GM18502 (cell line): ENCODE measurements around the gene TBX1.
"Not testable (repeated sequence)": the region's sequence is repeated elsewhere in the genome, so short reads cannot be mapped to it uniquely, and the experiment has no call there.

Experiments used
- ATAC-seq: cut with Tn5 transposase; IDR thresholded peaks from one replicate; pipeline ENCODE4 v1.9.1; 2021; ENCODE audit warnings: mild to moderate bottlenecking; ENCODE audit not compliant: unreplicated experiment, poor library complexity

TBX1 gene

GRCh38 chr22:19763458-19764298 is 3.1 kb downstream of the TBX1 start:
- ATAC-seq, result no peak

DNA sequence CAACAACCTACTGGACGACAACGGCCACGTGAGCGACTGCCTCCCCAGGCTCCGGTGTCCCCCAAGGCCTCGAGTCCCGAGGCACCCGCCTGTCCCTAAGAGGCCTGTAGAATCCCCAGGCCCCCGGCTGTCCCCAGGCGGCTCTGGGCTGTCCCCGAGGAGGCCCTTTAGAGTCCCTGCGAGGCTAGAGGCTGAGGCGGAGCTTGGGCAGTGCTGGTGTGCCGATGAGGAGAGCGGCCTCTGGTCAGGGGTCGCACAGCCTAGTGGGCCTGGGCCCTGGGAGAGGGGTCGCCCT is 3.7 kb downstream of the TBX1 start:
- no peak for ATAC-seq

- ATAC-seq, result no peak
These were observed 4.3 kb downstream of the TBX1 start for GRCh38 chr22:19764636-19765476.

DNA sequence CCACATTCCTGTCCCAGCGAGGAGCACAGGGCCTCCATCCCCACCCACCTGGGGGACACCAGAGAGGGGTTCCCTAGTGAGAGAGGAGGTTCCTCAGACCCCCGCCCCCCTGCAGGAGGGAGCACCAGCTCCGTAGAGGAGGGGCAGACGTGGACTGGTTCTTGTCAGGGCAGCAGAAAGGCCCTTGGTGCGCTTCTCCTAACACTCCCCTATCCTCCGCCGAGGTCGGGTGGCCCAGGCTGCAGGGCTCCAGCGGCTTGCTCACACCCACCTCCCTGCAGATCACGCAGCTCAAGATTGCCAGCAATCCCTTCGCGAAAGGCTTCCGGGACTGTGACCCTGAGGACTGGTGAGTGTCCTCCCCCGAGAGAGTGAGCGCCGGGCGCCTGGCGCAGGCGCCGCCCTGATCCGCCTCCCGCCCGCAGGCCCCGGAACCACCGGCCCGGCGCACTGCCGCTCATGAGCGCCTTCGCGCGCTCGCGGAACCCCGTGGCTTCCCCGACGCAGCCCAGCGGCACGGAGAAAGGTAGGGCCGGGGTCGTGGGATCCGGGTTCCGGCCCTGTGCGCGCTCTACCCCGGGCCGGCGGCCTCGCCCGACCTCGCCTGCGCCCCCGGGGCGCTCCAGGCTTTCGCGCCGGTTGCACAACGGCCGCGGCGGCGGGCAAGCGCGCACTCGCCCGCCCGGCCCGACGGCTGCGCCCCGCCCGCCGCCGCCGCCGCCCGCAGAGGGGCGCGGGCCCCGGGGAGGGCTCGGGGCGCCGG is 5.1 kb downstream of the TBX1 start:
- no peak for ATAC-seq

DNA sequence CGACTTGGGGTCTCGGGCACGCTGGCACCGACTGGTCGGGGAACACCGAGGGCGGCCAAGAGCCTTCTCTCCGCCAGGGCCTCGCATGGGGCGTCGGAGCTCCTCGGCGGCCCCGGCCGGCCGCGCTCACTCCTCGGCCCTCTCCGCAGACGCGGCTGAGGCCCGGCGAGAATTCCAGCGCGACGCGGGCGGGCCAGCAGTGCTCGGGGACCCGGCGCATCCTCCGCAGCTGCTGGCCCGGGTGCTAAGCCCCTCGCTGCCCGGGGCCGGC is 5.6 kb downstream of the TBX1 start:
- ATAC-seq, result no peak

DNA sequence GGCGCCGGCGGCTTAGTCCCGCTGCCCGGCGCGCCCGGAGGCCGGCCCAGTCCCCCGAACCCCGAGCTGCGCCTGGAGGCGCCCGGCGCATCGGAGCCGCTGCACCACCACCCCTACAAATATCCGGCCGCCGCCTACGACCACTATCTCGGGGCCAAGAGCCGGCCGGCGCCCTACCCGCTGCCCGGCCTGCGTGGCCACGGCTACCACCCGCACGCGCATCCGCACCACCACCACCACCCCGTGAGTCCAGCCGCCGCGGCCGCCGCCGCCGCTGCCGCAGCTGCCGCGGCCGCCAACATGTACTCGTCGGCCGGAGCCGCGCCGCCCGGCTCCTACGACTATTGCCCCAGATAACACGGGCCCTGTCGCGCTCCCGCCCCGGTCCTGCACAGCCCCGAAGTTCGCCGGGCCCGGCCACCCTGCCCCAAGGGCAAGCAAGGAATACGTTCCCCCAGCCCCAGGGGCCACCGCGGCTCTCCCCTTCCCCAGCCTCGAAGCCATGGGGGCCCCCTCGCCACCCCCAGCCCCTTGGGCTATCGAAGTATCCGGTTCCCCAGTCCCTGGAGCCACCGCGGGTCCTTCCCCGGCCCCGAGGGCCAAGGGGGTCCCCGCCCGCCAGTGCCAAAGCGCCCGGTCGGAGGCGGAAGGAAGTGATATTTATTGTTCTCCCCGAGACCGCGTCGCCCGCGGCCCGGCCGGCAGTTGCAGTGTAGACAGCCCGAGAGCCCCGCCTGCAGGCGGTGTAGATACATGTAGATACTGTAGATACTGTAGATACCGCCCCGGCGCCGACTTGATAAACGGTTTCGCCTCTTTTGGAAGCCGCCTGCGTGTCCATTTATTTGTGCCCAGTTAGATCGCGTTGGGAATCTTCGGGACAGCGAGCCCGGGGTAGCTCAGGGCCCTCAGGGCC is 6.2 kb downstream of the TBX1 start:
- ATAC-seq, result no peak

DNA sequence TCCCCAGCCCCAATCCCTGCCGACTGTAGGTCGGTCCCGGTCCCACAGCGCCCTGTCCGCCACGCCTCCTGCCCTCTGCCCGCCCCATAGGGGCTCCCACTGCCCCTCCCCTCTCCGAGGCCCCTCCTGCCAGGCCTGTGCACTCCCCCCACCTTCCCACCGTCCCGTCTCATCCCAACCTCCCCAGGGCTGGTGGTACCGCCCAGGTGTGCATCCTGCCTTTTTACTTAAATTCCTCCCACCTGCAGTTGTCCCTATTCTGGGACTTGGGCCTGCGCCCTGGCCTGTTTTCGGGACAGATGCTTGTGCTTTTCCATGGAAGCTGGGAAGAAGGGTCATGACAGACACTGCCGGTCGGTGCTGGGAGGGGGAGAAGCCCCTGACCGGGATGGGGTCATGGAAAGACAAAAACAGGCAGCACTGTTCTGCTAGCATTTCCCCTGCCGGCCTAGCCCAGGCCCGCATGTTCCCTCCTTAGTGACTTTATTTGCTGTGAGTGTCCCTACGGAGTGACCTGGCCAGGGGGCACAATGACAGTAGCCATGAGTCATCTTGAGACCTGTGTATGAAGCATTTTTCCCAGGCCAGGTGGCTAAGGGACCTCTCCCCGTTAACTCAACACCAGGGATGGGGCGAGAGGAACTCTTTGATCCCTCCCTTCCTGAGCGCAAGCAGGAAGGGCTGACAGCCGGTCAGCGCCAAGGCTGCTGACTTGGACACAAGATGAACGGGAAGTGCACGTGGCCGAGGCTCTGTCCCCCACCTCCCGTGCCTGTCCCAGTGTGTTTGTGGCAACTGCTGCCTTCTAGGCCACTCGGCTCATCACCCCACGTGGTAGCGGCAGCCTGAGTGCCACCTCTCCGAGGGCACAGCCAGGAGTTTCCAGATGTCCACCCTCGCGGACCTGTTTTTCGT is 7.1 kb downstream of the TBX1 start:
- ATAC-seq, result no peak

DNA sequence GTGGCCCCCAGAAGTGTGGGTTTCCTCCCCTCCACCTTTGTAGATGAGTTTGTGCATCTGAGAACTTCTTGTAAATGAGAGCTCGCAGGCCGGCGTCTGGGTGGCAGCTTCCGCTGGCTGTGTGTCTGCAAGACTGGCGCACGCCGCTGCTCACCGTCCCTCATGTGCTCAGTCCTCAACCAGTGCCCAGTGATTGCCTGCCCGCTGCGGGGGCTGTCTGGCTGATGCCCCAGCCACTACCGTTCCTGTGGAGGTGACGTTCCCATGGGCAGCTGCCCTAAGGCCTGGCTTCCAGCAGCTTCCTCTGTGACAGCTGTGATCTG is 8.8 kb downstream of the TBX1 start:
- no peak for ATAC-seq

DNA sequence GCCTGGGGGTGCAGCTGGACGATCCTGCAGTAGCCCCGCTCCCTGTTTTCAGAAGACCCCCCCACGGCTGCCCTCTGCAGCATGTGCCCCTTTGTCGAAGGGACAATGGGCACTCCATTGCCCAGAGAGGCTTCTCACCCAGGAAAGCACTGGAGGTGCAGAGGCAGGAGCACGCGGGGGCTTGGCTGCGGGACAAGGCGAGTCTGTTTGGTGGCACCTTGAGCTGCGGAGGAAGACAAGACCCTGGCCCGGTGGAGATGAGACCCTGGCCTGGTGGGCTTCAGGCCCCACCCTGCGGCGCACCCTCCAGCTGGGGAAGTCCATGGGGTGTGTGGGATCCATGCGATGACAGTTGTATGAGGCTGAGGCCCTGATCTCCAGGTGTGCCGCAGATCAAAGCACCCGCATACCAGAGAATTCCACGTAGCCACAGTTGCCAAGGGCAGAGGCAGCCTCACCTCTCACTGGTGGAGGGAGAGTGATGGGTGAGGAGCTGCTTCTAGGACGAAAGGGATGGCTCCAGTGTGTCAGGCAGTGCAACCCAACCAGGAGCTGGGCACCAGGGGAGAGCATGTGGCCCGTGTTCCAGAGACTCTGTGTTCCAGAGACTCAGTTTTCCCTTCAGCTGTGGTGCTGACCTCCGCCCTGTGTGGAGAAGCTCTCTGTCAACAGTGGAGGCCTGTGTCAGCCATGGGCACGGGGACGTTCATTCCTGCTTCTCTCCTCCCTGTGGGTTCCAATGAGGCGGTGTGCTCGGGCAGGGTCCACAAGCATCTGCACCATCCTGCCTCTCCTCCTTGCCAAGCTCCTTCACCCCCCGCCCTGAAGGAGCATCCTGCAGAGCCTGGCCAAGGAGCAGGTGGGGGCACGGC is 10.0 kb downstream of the TBX1 start:
- no peak for ATAC-seq

DNA sequence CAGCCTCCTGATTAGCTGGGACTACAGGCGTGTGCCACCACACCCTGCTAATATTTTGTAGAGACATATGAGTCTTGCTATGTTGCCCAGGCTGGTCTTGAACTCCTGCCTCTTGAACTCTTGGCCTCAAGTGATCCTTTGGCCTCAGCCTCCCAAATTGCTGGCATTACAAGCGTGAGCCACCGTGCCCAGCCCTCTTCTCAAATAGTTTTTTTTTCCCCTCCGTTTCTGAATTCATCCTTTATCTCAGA is 11.8 kb downstream of the TBX1 start:
- ATAC-seq, result no peak

DNA sequence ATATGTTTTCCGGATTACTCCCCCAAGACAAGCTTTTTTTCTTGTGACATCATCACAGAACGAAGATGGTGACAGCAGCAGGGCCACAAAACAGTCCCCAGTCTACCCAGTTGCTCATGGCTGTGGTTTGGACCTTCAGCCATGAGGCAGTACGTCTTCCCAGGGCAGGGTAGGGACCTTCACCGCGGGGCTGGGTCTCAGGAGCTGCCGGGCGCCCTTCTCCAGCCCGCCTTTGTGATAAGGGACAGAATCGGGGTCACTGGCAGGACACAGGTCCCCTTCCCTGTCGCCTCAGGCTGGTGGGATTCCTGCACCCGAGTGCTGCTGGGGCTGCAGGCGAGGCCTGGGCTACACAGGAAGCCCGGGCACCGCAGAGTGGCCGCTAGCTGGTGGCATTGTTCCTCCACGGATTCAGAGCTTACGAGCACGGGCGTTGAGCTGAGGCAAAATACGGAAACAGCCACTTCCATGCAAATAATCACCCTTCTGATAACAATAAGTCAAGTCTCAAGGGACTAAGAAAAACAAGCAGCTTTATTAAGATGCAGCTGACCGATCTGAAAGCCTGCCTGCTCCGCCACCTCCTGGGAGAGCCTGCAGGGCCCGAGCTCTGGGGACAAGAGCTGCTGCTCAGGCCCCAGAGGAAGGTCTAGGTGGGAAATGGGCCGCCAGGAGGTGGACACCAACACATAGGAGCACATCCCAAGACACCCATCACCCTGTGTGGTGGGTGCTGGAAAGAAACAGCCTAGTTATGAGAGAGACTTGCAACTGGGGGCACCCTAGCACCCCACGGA is 12.3 kb downstream of the TBX1 start:
- peak; percentile 60 for ATAC-seq

DNA sequence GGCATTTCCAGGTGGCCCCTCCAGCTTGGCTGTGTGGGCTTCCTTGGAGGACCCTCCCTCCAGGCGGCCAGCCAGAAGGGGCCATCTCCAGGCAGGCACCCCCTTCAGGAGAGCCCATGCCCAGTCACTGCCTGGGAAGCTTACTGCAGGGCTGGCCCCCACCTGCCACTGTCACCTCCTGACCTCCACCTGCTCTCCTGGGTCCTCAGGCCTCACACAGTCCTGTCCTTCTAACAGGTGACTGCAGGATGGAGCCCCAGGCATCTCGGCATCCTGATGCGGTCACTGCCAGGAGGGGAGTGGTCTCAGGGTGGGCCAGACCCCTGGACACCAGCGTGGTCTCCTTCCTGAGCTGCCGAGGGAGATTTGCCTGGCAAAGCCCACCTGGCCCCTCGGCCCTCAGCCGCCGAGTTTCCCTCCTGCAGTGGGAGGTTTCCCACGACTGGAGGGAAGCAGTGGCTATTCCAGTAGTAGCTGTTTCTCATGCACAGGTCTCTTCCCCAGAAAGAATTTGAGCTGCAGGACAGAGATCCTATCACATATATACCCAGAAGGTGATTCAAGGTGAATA is 13.0 kb downstream of the TBX1 start:
- no peak for ATAC-seq

- ATAC-seq, result no peak
These were observed 14.1 kb downstream of the TBX1 start for GRCh38 chr22:19774628-19775027.

DNA sequence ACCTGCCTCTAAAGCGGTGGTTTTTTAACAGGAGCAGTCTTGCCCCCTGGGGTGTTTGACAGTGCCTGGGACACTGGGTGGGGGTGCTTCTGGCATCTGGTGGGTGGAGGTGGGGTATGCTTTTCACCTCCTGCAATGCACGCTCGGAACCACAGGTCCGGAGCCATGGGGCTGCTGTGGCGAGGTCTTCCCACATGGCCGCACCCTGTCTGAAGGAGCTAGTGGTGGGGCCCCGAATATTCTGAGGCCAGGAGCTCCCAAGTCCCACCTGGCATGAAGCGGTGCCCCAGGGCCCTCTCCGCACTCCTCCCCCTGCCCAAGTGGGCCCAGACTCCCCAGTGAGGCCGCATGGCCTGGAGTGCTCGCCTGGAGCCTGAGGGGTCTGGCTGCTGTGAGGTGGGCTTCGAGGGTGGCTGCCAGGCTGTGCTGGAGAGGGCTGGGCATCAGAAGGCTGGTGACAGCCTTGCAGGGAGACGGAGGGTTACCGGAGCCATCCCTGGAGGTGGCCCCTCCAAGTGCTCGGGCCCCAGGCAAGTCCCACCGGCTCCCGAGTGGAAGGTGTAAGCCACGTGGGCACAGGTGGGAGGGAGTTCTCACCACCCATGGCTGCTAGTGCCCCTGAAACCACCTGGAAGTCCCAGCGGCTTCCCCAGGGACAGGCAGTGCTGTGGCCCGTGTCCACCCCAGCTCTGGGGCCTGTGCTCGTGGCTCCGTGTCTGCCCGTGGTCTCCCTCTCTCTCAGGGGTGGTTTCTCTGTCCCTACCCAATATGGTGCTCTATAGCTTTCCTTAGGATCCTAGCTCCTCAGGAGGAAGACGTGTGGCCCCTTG is 15.1 kb downstream of the TBX1 start:
- no peak for ATAC-seq

DNA sequence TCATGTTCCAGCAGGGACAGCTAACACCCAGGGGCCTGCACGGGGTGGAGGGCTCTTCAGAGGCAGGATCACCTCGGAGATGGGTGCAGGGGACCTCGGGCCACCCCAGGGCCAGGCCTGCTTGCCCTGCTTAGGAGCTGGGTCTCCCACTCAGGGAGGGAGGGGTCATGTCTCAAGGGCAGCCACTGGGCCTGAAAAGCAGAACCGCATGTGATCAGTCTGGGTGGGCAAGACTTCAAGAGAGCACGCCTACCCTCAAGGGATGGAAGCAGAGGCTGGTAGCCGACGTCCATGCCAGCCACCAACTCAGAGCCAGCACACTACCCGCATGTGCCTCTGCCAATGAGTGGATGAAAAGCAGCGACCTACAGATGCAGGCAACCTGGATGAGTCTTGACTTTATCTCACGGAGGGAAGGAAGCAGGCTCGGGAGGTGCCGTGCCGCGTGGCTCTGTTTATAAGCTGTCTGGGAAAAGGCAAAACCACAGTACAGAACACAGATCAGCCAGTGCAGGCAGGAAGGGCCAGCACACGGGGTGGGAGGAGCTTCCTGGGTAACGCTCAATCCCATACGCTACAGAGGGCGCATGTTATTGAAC is 16.0 kb downstream of the TBX1 start:
- ATAC-seq, result no peak

GRCh38 chr22:19777192-19777591 is 16.6 kb downstream of the TBX1 start:
- not testable (repeated sequence) for ATAC-seq
